Measurements from ENCODE around the gene WWOX. TPM values are rescaled to one million over a fixed set of nuclear protein-coding genes. Genes with fewer than 3 reads are reported as not detected.

Gene WWOX
- total RNA-seq, 1 donor from 2014 or later, result 18.6 TPM

DNA sequence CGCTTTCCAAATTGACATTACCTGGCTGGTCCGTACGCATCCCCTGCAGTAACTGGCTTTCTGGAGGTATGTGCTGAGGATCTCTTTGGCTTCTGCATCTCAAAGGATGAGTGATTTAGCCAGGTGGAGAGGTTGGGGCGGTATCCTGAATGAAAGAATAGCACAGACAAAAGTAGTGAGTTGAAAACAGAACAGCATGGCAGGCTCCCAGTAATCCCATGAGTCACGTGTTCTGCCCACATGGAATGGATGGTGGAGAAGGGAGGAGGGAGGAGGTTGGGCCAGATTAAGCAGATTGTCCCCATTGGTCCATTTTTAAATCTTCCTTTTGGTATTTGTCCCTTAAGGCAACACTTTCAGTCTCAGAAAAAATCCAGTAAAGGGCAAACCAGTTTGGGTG is 176.0 kb downstream of the WWOX start:
- Mint-ChIP-seq H3K9me3 (ENCODE audit: unreplicated experiment) (no peaks in the 10 kb centered on the region), H3K27ac (ENCODE audit: unreplicated experiment) (no peak overlapping the region), H3K4me3 (ENCODE audit: unreplicated experiment) (no peak overlapping the region), H3K27me3 (ENCODE audit: unreplicated experiment) (peaks cover 2% of the 10 kb centered on the region), H3K4me1 (ENCODE audit: unreplicated experiment) (no peaks in the 10 kb centered on the region), H3K36me3 (ENCODE audit: low read depth, unreplicated experiment) (no peaks in the 10 kb centered on the region)
- TF ChIP-seq, protein P1, sequence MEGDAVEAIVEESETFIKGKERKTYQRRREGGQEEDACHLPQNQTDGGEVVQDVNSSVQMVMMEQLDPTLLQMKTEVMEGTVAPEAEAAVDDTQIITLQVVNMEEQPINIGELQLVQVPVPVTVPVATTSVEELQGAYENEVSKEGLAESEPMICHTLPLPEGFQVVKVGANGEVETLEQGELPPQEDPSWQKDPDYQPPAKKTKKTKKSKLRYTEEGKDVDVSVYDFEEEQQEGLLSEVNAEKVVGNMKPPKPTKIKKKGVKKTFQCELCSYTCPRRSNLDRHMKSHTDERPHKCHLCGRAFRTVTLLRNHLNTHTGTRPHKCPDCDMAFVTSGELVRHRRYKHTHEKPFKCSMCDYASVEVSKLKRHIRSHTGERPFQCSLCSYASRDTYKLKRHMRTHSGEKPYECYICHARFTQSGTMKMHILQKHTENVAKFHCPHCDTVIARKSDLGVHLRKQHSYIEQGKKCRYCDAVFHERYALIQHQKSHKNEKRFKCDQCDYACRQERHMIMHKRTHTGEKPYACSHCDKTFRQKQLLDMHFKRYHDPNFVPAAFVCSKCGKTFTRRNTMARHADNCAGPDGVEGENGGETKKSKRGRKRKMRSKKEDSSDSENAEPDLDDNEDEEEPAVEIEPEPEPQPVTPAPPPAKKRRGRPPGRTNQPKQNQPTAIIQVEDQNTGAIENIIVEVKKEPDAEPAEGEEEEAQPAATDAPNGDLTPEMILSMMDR (IDR thresholded peaks at IDR 0.05; ENCODE audit: unreplicated experiment), result no peak
- no peak for DNase-seq (ENCODE audit: low spot score)

DNA sequence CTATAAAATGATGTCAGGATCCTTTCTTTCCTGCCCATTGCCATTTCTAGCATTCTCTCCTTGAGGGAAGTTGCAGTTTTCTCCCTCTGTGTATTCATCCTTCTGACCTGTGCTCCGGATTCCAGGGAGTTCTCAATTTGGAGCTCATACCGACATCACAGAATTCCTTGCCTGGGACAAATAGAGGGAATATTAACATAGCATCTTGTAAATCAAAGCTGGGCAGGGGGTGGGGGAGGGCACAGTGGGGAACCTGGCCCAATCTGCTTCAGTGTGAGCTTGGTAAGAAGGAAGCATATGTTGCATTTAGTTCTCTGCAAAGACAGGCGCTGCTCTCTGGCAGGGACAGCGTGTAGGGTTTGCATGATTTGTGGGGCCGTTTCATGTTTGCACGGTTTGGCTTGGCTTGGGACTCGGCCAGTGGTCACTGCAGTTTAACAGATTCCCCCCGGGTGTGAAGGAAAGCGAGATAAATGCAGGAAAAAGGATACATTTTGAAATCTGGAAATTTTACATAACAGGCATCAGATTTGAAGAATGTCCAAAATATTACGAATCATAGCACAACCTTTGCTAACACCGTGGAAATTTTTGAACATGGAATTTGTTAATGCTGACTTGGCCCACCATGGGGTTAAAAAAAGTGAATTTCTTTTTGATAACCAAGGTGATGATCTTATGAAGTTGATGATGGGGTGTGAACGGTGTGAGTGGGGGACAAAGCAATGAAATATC is 178.0 kb downstream of the WWOX start:
- Mint-ChIP-seq H3K27me3 (ENCODE audit: unreplicated experiment) (peaks cover 2% of the 10 kb centered on the region), H3K36me3 (ENCODE audit: low read depth, unreplicated experiment) (no peaks in the 10 kb centered on the region), H3K4me1 (ENCODE audit: unreplicated experiment) (peaks cover under 1% of the 10 kb centered on the region), H3K9me3 (ENCODE audit: unreplicated experiment) (no peaks in the 10 kb centered on the region), H3K27ac (ENCODE audit: unreplicated experiment) (no peak overlapping the region), H3K4me3 (ENCODE audit: unreplicated experiment) (no peak overlapping the region)
- TF ChIP-seq, protein P1 (IDR thresholded peaks at IDR 0.05; ENCODE audit: unreplicated experiment), result no peak
- DNase-seq (ENCODE audit: low spot score), result no peak

DNA sequence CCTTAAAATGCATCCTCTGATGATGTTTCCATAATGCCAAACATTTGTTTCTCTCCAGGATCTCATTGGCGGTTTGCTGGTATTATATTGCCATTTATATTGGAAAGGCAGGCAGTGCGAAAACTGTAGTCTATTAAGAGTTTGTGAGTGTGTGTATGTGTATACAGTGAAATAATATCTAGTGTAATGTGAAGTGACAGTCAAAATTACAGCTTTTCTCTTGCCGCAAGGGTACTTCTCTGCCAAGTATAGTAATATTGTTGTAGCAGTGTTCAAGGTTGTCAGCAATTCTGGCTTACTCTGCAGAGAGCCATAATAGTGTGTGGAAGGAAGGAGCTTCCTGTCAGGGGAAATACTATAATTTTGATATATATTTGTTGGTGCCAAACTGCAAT is 178.6 kb downstream of the WWOX start:
- Mint-ChIP-seq H3K27me3 (ENCODE audit: unreplicated experiment) (peaks cover 2% of the 10 kb centered on the region), H3K4me3 (ENCODE audit: unreplicated experiment) (no peak overlapping the region), H3K4me1 (ENCODE audit: unreplicated experiment) (peaks cover 6% of the 10 kb centered on the region), H3K27ac (ENCODE audit: unreplicated experiment) (no peak overlapping the region), H3K9me3 (ENCODE audit: unreplicated experiment) (no peaks in the 10 kb centered on the region), H3K36me3 (ENCODE audit: low read depth, unreplicated experiment) (no peaks in the 10 kb centered on the region)
- DNase-seq (ENCODE audit: low spot score), result no peak
- TF ChIP-seq, protein P1 (IDR thresholded peaks at IDR 0.05; ENCODE audit: unreplicated experiment), result no peak

DNA sequence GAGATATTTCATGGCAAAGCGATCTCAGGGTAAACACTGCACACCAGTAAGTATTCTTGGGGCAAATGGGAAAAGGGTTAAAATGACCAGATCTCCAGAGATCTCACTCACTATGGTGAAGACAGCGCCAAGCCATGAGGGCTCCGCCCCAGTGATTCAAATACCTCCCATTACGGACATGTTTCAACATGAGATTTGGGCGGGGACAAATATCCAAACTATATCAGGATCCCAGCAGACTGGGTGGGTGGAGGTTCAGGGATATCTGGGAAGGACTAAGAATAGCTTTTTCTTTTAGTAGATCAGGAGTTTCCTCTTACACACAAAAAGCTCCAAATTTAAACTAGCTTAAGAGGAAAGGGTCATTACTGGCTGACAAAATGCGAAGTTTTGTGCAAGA is 181.7 kb downstream of the WWOX start:
- H3K4me3 Mint-ChIP-seq (ENCODE audit: unreplicated experiment), result no peak overlapping the region
- no peaks in the 10 kb centered on the region for H3K36me3 Mint-ChIP-seq (ENCODE audit: low read depth, unreplicated experiment)
- H3K27me3 Mint-ChIP-seq (ENCODE audit: unreplicated experiment), result no peaks in the 10 kb centered on the region
- H3K9me3 Mint-ChIP-seq (ENCODE audit: unreplicated experiment), result no peaks in the 10 kb centered on the region
- TF ChIP-seq, protein P1 (IDR thresholded peaks at IDR 0.05; ENCODE audit: unreplicated experiment), result no peak
- H3K4me1 Mint-ChIP-seq (ENCODE audit: unreplicated experiment), result peaks cover 6% of the 10 kb centered on the region
- no peak for DNase-seq (ENCODE audit: low spot score)
- no peak overlapping the region for H3K27ac Mint-ChIP-seq (ENCODE audit: unreplicated experiment)

DNA sequence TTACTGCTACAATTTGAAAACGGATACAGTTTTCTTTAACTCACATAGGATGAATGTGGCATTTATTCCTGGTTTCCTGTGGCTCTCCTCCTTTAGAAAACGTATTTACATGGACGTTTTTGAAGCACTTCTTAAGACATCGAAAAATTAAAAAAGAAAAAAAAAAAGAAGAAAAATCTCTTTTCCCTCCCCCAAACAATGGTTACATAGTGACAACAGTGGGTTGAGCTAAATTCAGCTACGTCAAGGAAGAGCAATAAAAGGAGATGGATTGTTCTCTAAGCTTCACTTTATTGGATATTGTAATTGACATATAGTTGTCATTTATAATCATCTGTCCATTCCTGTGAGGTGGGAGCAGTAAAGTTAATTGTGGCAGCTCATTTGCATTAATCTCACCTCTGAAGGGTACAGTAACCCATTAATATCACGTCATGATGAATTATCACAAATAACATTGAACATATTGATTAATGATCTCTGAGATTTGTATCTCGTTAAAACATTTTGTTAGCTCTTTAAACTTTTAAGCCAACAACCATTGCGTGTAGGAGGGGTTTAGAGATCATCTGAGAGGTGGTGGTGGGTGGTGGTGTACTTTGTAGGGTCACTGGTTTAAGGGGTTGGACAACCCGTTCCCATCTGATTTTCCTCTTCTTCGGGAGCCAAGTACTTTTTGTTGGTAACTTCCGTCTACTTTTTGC is 184.2 kb downstream of the WWOX start:
- H3K27ac Mint-ChIP-seq (ENCODE audit: unreplicated experiment), result no peak overlapping the region
- no peaks in the 10 kb centered on the region for H3K36me3 Mint-ChIP-seq (ENCODE audit: low read depth, unreplicated experiment)
- H3K27me3 Mint-ChIP-seq (ENCODE audit: unreplicated experiment), result no peaks in the 10 kb centered on the region
- H3K9me3 Mint-ChIP-seq (ENCODE audit: unreplicated experiment), result no peaks in the 10 kb centered on the region
- H3K4me1 Mint-ChIP-seq (ENCODE audit: unreplicated experiment), result peaks cover 7% of the 10 kb centered on the region
- DNase-seq (ENCODE audit: low spot score), result no peak
- TF ChIP-seq, protein P1 (IDR thresholded peaks at IDR 0.05; ENCODE audit: unreplicated experiment), result no peak
- no peak overlapping the region for H3K4me3 Mint-ChIP-seq (ENCODE audit: unreplicated experiment)
